HuH-7 (cell line): ENCODE data around the gene FNDC11.
A peak's percentile ranks its signal among the peaks of the same experiment; 100 is the strongest.
"Not testable (repeated sequence)": the region's sequence is repeated elsewhere in the genome, so short reads cannot be mapped to it uniquely, and the experiment has no call there.

Experiments used
- DNase-seq: peaks from one replicate; pipeline ENCODE4 v3.0.0; 2011; ENCODE audit warnings: low spot score

FNDC11 gene

GRCh38 chr20:63553933-63554290 lies at the start of gene FNDC11:
Gene FNDC11 (plus strand): TSS chr20:63554159. CDS start chr20:63555664, 1,505 bp downstream.
- DNase-seq, result peak; percentile 73

- no peak for DNase-seq
Measured at GRCh38 chr20:63504642-63505041, 49.3 kb upstream of the FNDC11 start.

- DNase-seq, result no peak
Measured at GRCh38 chr20:63505281-63505680, 48.7 kb upstream of the FNDC11 start.

- DNase-seq, result no peak
Measured at GRCh38 chr20:63505723-63506122, 48.2 kb upstream of the FNDC11 start.

GRCh38 chr20:63507083-63507743 lies 46.7 kb upstream of the FNDC11 start:
- DNase-seq, result no peak

GRCh38 chr20:63508072-63508768 lies 45.7 kb upstream of the FNDC11 start:
- no peak for DNase-seq

GRCh38 chr20:63509088-63509564 lies 44.8 kb upstream of the FNDC11 start:
- DNase-seq, result no peak

GRCh38 chr20:63513207-63513606 lies 40.8 kb upstream of the FNDC11 start:
- no peak for DNase-seq

GRCh38 chr20:63514520-63514919 lies 39.4 kb upstream of the FNDC11 start:
- not testable (repeated sequence) for DNase-seq

GRCh38 chr20:63517376-63518309 lies 36.3 kb upstream of the FNDC11 start:
- DNase-seq, result no peak

- DNase-seq, result no peak
Measured at GRCh38 chr20:63518351-63518861, 35.6 kb upstream of the FNDC11 start.

- no peak for DNase-seq
Measured at GRCh38 chr20:63518946-63519667, 34.9 kb upstream of the FNDC11 start.

- DNase-seq, result peak; percentile 92
Measured at GRCh38 chr20:63519668-63520503, 34.1 kb upstream of the FNDC11 start.

GRCh38 chr20:63520504-63520933 lies 33.4 kb upstream of the FNDC11 start, which contains the start of gene PPDPF:
Gene PPDPF (plus strand): TSS chr20:63520765. CDS start chr20:63521309, 544 bp downstream.
- DNase-seq, result peak; percentile 97

GRCh38 chr20:63520934-63521601 lies 32.9 kb upstream of the FNDC11 start:
- DNase-seq, result peak; percentile 76

GRCh38 chr20:63521602-63522001 lies 32.4 kb upstream of the FNDC11 start:
- no peak for DNase-seq

GRCh38 chr20:63522091-63522868 lies 31.7 kb upstream of the FNDC11 start:
- no peak for DNase-seq

- no peak for DNase-seq
Measured at GRCh38 chr20:63522981-63523611, 30.9 kb upstream of the FNDC11 start.

- DNase-seq, result no peak
Measured at GRCh38 chr20:63525185-63525584, 28.8 kb upstream of the FNDC11 start.
